Muscle layer of duodenum (tissue), 2 donors: ENCODE measurements around the gene GALNS.
"Not testable (repeated sequence)": the region's sequence is repeated elsewhere in the genome, so short reads cannot be mapped to it uniquely, and the experiment has no call there.

Source experiments
- H3K27ac ChIP-seq: one replicate; pipeline ENCODE4 v1.7.0; 2013; ENCODE audit warnings: mild to moderate bottlenecking, low read length
- H3K27me3 ChIP-seq: one replicate; pipeline ENCODE4 v1.7.0; 2013; ENCODE audit warnings: low read depth, mild to moderate bottlenecking, control low read depth, low read length
- H3K36me3 ChIP-seq, 2 donors: one replicate each; pipeline ENCODE4 v1.7.0; 2013; ENCODE audit warnings: low read length in 2 of 2, control low read depth in 1 of 2, mild to moderate bottlenecking in 1 of 2; ENCODE audit not compliant: insufficient read depth in 2 of 2, control insufficient read depth in 1 of 2
- H3K4me1 ChIP-seq, 2 donors: one replicate each; pipeline ENCODE4 v1.7.0; 2013; ENCODE audit warnings: low read length in 2 of 2, mild to moderate bottlenecking in 2 of 2, control low read depth in 1 of 2, moderate library complexity in 1 of 2; ENCODE audit not compliant: insufficient read depth in 2 of 2, control insufficient read depth in 1 of 2
- H3K4me3 ChIP-seq, 2 donors: one replicate each; pipeline ENCODE4 v1.7.0; 2013; ENCODE audit warnings: low read length in 2 of 2, low read depth in 1 of 2, mild to moderate bottlenecking in 1 of 2
- H3K9me3 ChIP-seq, 2 donors: one replicate each; pipeline ENCODE4 v1.7.0; 2013; ENCODE audit warnings: low read length in 2 of 2, control low read depth in 1 of 2, mild to moderate bottlenecking in 1 of 2; ENCODE audit not compliant: control insufficient read depth in 1 of 2
- donor health status: healthy.

The GALNS gene

DNA sequence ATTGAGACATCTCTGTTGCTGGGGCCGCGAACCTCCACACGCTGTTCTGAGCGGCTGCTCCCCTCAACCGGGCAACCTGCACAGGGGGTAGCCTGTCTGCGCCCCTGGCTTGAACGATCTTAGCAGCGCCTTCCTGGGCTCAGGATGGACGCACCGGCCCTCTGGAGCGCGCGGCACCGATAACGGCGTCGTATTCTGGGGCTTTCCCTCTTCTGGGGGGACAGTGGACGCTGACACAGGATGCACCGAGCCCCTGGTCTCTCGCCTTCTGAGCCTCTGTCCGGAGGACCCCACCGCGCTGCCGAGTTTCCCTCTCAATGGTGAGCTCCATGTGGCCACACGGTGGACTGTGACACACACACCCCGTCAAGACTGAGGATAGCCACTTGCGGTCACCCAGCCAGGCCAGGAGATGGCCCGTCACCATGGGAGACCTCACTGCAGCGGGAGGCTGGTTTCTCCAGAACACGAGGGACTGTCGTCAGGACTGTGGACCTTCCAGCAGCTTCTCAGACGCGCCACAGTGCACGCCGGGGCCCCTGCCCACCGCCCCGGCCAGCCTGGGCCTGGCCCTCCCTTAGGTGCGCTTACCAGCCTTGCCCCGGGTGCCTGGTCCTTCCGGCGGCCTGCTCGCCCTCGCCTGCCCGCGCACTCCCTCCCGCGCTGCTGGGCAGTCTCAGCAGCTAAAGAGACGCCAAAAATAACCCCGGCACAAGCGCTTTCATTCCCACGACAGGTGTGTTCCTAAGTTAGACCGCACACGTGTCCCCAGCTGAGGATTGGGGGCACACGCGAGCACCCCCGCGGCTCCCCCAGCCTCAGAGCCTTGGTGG, 39.7 kb upstream of the GALNS start:
- H3K27ac ChIP-seq = no peak overlapping the region

DNA sequence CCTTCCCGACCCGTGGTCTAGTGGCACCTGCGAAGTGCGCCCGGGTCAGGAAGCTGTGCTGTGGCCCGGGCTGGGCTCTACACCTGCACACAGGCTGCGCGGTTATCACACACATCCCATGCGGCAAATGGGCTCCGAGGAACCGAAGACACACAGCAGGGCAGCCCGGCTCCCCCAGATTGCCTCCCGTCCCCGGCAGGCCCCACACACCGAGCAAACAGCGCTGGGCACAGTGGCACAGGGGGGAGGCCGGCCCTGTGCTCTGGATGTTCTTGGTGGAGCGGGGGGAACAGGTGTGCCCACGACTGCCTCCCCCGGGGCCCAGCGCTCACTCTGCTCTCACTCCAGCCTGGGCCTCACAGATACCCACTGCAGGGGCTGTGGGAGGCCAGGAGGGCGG, 38.6 kb upstream of the GALNS start:
- Histone ChIP-seq H3K4me3 (no peak overlapping the region), H3K36me3 (peaks cover 0 to 15% of the 10 kb centered on the region in 2 donors), H3K4me1 (no peaks in the 10 kb centered on the region), H3K9me3 (no peaks in the 10 kb centered on the region), H3K27me3 (no peaks in the 10 kb centered on the region), H3K27ac (no peak overlapping the region)

More for the DNA sequence above, 39.7 kb upstream of the GALNS start:
- H3K4me3 ChIP-seq = no peak overlapping the region
- H3K4me1 ChIP-seq = no peaks in the 10 kb centered on the region
- H3K9me3 ChIP-seq = no peaks in the 10 kb centered on the region
- no peaks in the 10 kb centered on the region for H3K27me3 ChIP-seq
- H3K36me3 ChIP-seq = peaks cover 0 to 12% of the 10 kb centered on the region in 2 donors

GRCh38 chr16:88894681-88895300, 38.0 kb upstream of the GALNS start:
- Histone ChIP-seq H3K27me3 (no peaks in the 10 kb centered on the region), H3K27ac (no peak overlapping the region), H3K4me1 (no peaks in the 10 kb centered on the region), H3K4me3 (no peak overlapping the region), H3K36me3 (peaks cover 0 to 17% of the 10 kb centered on the region in 2 donors), H3K9me3 (no peaks in the 10 kb centered on the region)

DNA sequence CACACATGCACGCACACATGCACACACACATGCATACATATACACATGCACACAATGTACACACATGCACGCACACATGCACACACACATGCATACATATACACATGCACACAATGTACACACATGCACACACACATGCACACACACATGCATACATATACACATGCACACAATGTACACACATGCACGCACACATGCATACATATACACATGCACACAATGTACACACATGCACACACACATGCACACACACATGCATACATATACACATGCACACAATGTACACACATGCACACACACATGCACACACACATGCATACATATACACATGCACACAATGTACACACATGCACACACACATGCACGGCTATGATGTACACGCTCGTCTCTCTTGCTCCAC, 37.5 kb upstream of the GALNS start:
- H3K27me3 ChIP-seq, H3K4me3 ChIP-seq, H3K27ac ChIP-seq, H3K4me1 ChIP-seq, H3K9me3 ChIP-seq: not testable (repeated sequence)
- peaks cover 0 to 18% of the 10 kb centered on the region in 2 donors for H3K36me3 ChIP-seq

DNA sequence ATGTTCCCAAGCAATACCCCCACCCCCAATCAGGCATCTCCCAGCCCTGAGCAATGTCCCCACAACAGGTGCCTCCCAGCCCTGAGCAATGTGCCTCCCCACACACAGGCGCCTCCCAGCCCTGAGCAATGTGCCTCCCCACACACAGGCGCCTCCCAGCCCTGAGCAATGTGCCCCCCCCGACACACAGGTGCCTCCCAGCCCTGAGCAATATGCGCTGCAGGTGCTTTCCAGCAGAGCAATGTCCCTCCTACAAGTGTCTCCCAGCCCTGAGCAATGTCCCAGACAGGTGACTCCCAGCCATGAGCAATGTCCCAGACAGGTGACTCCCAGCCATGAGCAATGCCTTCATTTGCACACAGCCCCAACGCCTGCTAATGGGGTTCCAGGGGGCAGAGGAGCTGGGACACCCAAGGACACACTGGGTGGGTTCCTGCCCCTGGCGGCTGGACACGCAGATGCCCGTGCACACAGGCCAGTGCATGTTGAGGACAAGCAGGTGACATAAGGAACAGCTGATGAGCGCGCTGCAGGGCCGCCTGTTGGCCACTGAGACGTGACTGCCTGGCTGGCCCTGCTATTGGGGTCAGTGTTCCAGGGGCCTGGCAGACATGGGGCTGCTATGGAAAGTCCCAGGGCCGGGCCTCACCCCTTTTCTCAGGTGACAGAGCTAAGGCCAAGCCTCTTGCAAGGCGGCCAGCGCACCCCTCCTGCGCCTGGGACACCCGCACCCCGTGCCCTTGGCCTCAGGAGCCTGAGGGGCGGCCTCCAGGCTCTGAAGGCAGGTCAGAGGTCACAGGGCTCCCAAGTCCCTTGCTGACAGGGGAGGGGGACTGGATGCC, 36.6 kb upstream of the GALNS start:
- Histone ChIP-seq H3K36me3 (peaks cover 0 to 18% of the 10 kb centered on the region in 2 donors), H3K9me3 (no peaks in the 10 kb centered on the region), H3K4me3 (no peak overlapping the region), H3K27me3 (no peaks in the 10 kb centered on the region), H3K27ac (no peak overlapping the region), H3K4me1 (no peaks in the 10 kb centered on the region)

DNA sequence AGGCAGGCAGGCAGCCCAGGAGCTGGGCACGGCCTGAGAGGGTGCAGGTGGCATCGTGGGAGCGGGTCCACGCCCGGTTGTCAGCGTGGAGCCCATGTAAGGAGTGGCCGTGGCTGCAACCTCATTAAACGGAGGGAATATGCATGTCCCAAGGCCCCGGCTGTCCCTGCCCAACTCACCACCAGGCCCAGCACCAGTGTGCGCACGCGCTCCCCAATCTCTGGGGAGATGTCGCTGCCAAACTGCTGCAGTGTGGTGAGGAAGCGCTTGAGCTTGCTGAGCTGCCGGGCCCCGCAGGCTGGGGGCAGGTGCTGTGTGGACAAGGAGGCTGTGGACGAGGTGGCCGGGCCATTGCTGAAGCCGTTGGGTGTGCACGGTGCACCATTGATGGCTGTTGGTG, 35.3 kb upstream of the GALNS start:
- Histone ChIP-seq H3K27ac (no peak overlapping the region), H3K36me3 (peaks cover 0 to 17% of the 10 kb centered on the region in 2 donors), H3K4me3 (no peak overlapping the region), H3K27me3 (no peaks in the 10 kb centered on the region), H3K4me1 (peaks cover 0 to 4% of the 10 kb centered on the region in 2 donors), H3K9me3 (no peaks in the 10 kb centered on the region)

GRCh38 chr16:88891083-88891482, 34.3 kb upstream of the GALNS start:
- Histone ChIP-seq H3K4me1 (peaks cover 0 to 4% of the 10 kb centered on the region in 2 donors), H3K9me3 (no peaks in the 10 kb centered on the region), H3K27me3 (no peaks in the 10 kb centered on the region), H3K27ac (no peak overlapping the region), H3K36me3 (peaks cover 0 to 16% of the 10 kb centered on the region in 2 donors), H3K4me3 (no peak overlapping the region)

DNA sequence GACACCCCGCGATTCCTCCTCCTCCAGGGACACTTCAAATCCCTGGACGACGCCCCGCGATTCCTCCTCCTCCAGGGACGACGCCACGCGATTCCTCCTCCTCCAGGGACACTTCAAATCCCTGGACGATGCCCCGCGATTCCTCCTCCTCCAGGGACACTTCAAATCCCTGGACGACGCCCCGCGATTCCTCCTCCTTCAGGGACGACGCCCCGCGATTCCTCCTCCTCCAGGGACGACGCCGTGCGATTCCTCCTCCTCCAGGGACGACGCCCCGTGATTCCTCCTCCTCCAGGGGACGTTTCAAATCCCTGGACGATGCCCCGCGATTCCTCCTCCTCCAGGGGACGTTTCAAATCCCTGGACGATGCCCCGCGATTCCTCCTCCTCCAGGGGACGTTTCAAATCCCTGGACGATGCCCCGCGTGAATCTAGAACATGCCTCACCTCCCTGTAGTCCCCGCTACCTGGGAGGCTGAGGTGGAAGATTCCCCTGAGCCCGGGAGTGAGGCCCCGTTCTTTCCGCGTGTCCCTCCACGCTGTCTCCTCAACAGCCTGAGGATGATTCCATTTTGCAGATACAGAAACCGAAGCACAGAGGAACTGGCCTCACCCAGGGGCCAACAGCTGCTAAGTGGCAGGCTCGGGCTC, 33.1 kb upstream of the GALNS start:
- H3K9me3 ChIP-seq, H3K4me3 ChIP-seq, H3K4me1 ChIP-seq, H3K27me3 ChIP-seq, H3K27ac ChIP-seq: not testable (repeated sequence)
- peaks cover 0 to 18% of the 10 kb centered on the region in 2 donors for H3K36me3 ChIP-seq

GRCh38 chr16:88888461-88889387, 32.0 kb upstream of the GALNS start:
- Histone ChIP-seq H3K9me3 (no peaks in the 10 kb centered on the region), H3K27ac (no peak overlapping the region), H3K36me3 (peaks cover 0 to 20% of the 10 kb centered on the region in 2 donors), H3K27me3 (no peaks in the 10 kb centered on the region), H3K4me3 (no peak overlapping the region), H3K4me1 (peaks cover 0 to 4% of the 10 kb centered on the region in 2 donors)

DNA sequence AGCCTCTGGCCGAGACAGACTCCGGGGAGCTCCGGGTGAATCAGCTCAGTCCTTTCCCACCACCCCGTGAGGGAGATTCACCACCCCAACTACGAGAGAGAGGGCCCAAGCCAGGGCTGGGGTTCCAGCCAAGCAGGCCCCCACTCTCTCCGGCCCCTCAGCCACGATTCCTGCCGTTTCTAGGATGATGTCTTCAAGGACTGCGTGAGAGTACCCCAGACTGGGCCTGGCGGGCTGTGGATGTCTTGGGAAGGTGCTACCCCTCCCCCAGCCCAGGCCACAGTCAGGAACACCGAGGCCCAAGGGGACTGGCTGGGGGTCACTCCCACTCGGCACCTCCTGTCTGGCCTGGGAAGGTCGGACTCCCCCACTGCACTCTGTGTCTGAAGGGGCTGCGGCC, 31.3 kb upstream of the GALNS start:
- Histone ChIP-seq H3K9me3 (no peaks in the 10 kb centered on the region), H3K4me1 (peaks cover 0 to 4% of the 10 kb centered on the region in 2 donors), H3K4me3 (no peak overlapping the region), H3K36me3 (peaks cover 0 to 24% of the 10 kb centered on the region in 2 donors), H3K27ac (no peak overlapping the region), H3K27me3 (no peaks in the 10 kb centered on the region)
